ENCODE measurements around the gene ISG20L2. TPM values are rescaled to one million over a fixed set of nuclear protein-coding genes. Genes with fewer than 3 reads are reported as not detected.

Gene ISG20L2
- total RNA-seq, 1 donor from 2014 or later: 33.4 TPM

GRCh38 chr1:156698995-156699394 is 29.6 kb downstream of the ISG20L2 start:
- DNase-seq (ENCODE audit: low spot score): no peak
- Mint-ChIP-seq H3K36me3 (ENCODE audit: low read depth, unreplicated experiment) (peaks cover 8% of the 10 kb centered on the region), H3K4me1 (ENCODE audit: unreplicated experiment) (peaks cover 6% of the 10 kb centered on the region), H3K27me3 (ENCODE audit: unreplicated experiment) (peaks cover 12% of the 10 kb centered on the region), H3K27ac (ENCODE audit: unreplicated experiment) (no peak overlapping the region), H3K4me3 (ENCODE audit: unreplicated experiment) (peak overlapping the region; percentile 73), H3K9me3 (ENCODE audit: unreplicated experiment) (no peaks in the 10 kb centered on the region)
- no peak for TF ChIP-seq CTCF (IDR thresholded peaks at IDR 0.05; ENCODE audit: unreplicated experiment)

- Mint-ChIP-seq H3K4me3 (ENCODE audit: unreplicated experiment) (no peak overlapping the region), H3K4me1 (ENCODE audit: unreplicated experiment) (peaks cover 18% of the 10 kb centered on the region), H3K36me3 (ENCODE audit: low read depth, unreplicated experiment) (peaks cover 11% of the 10 kb centered on the region), H3K27me3 (ENCODE audit: unreplicated experiment) (peaks cover 15% of the 10 kb centered on the region), H3K27ac (ENCODE audit: unreplicated experiment) (no peak overlapping the region), H3K9me3 (ENCODE audit: unreplicated experiment) (no peaks in the 10 kb centered on the region)
- TF ChIP-seq CTCF (IDR thresholded peaks at IDR 0.05; ENCODE audit: unreplicated experiment): no peak
- no peak for DNase-seq (ENCODE audit: low spot score)
Measured at GRCh38 chr1:156697481-156697880, 31.1 kb downstream of the ISG20L2 start.

- no peak for TF ChIP-seq CTCF (IDR thresholded peaks at IDR 0.05; ENCODE audit: unreplicated experiment)
- Mint-ChIP-seq H3K9me3 (ENCODE audit: unreplicated experiment) (no peaks in the 10 kb centered on the region), H3K4me1 (ENCODE audit: unreplicated experiment) (peaks cover 25% of the 10 kb centered on the region), H3K27me3 (ENCODE audit: unreplicated experiment) (peaks cover 12% of the 10 kb centered on the region), H3K36me3 (ENCODE audit: low read depth, unreplicated experiment) (peaks cover 15% of the 10 kb centered on the region), H3K27ac (ENCODE audit: unreplicated experiment) (no peak overlapping the region), H3K4me3 (ENCODE audit: unreplicated experiment) (no peak overlapping the region)
- no peak for DNase-seq (ENCODE audit: low spot score)
Measured at GRCh38 chr1:156696755-156697154, 31.8 kb downstream of the ISG20L2 start.

GRCh38 chr1:156694690-156694962 is 33.9 kb downstream of the ISG20L2 start:
- H3K4me1 Mint-ChIP-seq (ENCODE audit: unreplicated experiment): peaks cover 34% of the 10 kb centered on the region
- DNase-seq (ENCODE audit: low spot score): no peak
- no peak for TF ChIP-seq CTCF (IDR thresholded peaks at IDR 0.05; ENCODE audit: unreplicated experiment)
- peaks cover 16% of the 10 kb centered on the region for H3K36me3 Mint-ChIP-seq (ENCODE audit: low read depth, unreplicated experiment)
- peak overlapping the region; percentile 57 for H3K27ac Mint-ChIP-seq (ENCODE audit: unreplicated experiment)
- no peaks in the 10 kb centered on the region for H3K9me3 Mint-ChIP-seq (ENCODE audit: unreplicated experiment)
- H3K4me3 Mint-ChIP-seq (ENCODE audit: unreplicated experiment): no peak overlapping the region
- H3K27me3 Mint-ChIP-seq (ENCODE audit: unreplicated experiment): peaks cover 18% of the 10 kb centered on the region

GRCh38 chr1:156693848-156694689 is 34.5 kb downstream of the ISG20L2 start:
- DNase-seq (ENCODE audit: low spot score): peak; percentile 40
- H3K9me3 Mint-ChIP-seq (ENCODE audit: unreplicated experiment): no peaks in the 10 kb centered on the region
- no peak overlapping the region for H3K4me3 Mint-ChIP-seq (ENCODE audit: unreplicated experiment)
- H3K27ac Mint-ChIP-seq (ENCODE audit: unreplicated experiment): peak overlapping the region; percentile 57
- H3K4me1 Mint-ChIP-seq (ENCODE audit: unreplicated experiment): peaks cover 37% of the 10 kb centered on the region
- TF ChIP-seq CTCF (IDR thresholded peaks at IDR 0.05; ENCODE audit: unreplicated experiment): no peak
- peaks cover 20% of the 10 kb centered on the region for H3K27me3 Mint-ChIP-seq (ENCODE audit: unreplicated experiment)
- peaks cover 13% of the 10 kb centered on the region for H3K36me3 Mint-ChIP-seq (ENCODE audit: low read depth, unreplicated experiment)

All from endothelial cell (in vitro differentiated cells).